H9 (cell line): ENCODE data around the gene SIL1. TPM values are rescaled to one million over a fixed set of nuclear protein-coding genes. Genes with fewer than 3 reads are reported as not detected.

ENCODE experiments used
- DNase-seq: peaks from one replicate; pipeline ENCODE4 v3.0.0-alpha.2; 2017
- H2AFZ ChIP-seq: one replicate; pipeline ENCODE4 v1.6.1; 2013; ENCODE audit warnings: mild to moderate bottlenecking, low read length, control low read depth, moderate library complexity
- H2AK5ac ChIP-seq: 2 replicates; pipeline ENCODE4 v1.6.1; 2013; ENCODE audit warnings: low read length, control low read depth, mixed read lengths; ENCODE audit not compliant: insufficient read length
- H2BK120ac ChIP-seq: one replicate; pipeline ENCODE4 v1.6.1; 2013; ENCODE audit warnings: low read depth, mild to moderate bottlenecking, low read length, control low read depth, inconsistent platforms; ENCODE audit not compliant: poor library complexity, severe bottlenecking
- H2BK12ac ChIP-seq: 2 replicates; pipeline ENCODE4 v1.6.1; 2013; ENCODE audit warnings: low read length, control low read depth, mixed read lengths, low read depth; ENCODE audit not compliant: insufficient read length
- H2BK15ac ChIP-seq: 2 replicates; pipeline ENCODE4 v1.6.1; 2013; ENCODE audit warnings: low read depth, low read length, control low read depth
- H2BK20ac ChIP-seq: one replicate; pipeline ENCODE4 v1.6.1; 2013; ENCODE audit warnings: low read depth, mild to moderate bottlenecking, low read length, control low read depth, inconsistent platforms; ENCODE audit not compliant: poor library complexity, severe bottlenecking
- H2BK5ac ChIP-seq: 2 replicates; pipeline ENCODE4 v1.6.1; 2013; ENCODE audit warnings: low read length, control low read depth, mixed read lengths; ENCODE audit not compliant: insufficient read length
- H3K14ac ChIP-seq: 2 replicates; pipeline ENCODE4 v1.6.1; 2013; ENCODE audit warnings: low read length, control low read depth; ENCODE audit not compliant: insufficient read depth
- H3K18ac ChIP-seq: 2 replicates; pipeline ENCODE4 v1.6.1; 2013; ENCODE audit warnings: low read depth, mild to moderate bottlenecking, mixed read lengths, low read length, control low read depth; ENCODE audit not compliant: insufficient read length
- H3K23ac ChIP-seq: 2 replicates; pipeline ENCODE4 v1.6.1; 2013; ENCODE audit warnings: low read length, control low read depth, mixed read lengths, low read depth; ENCODE audit not compliant: insufficient read length
- H3K23me2 ChIP-seq: 2 replicates; pipeline ENCODE4 v1.6.1; 2013; ENCODE audit warnings: low read depth, mild to moderate bottlenecking, mixed read lengths, low read length, control low read depth; ENCODE audit not compliant: insufficient read length, poor library complexity, severe bottlenecking
- H3K27ac ChIP-seq: 2 replicates; pipeline ENCODE4 v1.5.1; 2013; ENCODE audit warnings: low read length, control low read depth, mixed read lengths, low read depth; ENCODE audit not compliant: insufficient read length
- H3K27me3 ChIP-seq: 2 replicates; pipeline ENCODE4 v1.6.1; 2013; ENCODE audit warnings: low read length, control low read depth, inconsistent platforms; ENCODE audit not compliant: insufficient read depth
- H3K4ac ChIP-seq: 2 replicates; pipeline ENCODE4 v1.6.1; 2013; ENCODE audit warnings: low read depth, mild to moderate bottlenecking, control low read depth, inconsistent platforms, low read length, moderate library complexity
- H3K4me1 ChIP-seq: 2 replicates; pipeline ENCODE4 v1.6.1; 2013; ENCODE audit warnings: low read length, control low read depth, inconsistent platforms; ENCODE audit not compliant: insufficient read depth
- H3K4me2 ChIP-seq: 2 replicates; pipeline ENCODE4 v1.6.1; 2013; ENCODE audit warnings: low read length, control low read depth, mixed read lengths; ENCODE audit not compliant: insufficient read length, insufficient read depth
- H3K56ac ChIP-seq: 2 replicates; pipeline ENCODE4 v1.6.1; 2013; ENCODE audit warnings: low read depth, mild to moderate bottlenecking, mixed read lengths, low read length, control low read depth; ENCODE audit not compliant: insufficient read length
- H3K79me1 ChIP-seq: 2 replicates; pipeline ENCODE4 v1.6.1; 2013; ENCODE audit warnings: low read depth, mild to moderate bottlenecking, moderate library complexity, low read length, control low read depth, inconsistent platforms; ENCODE audit not compliant: insufficient read depth, poor library complexity, severe bottlenecking
- H3K79me2 ChIP-seq: 2 replicates; pipeline ENCODE4 v1.6.1; 2013; ENCODE audit warnings: low read length, control low read depth, inconsistent platforms; ENCODE audit not compliant: insufficient read depth
- H3K9ac ChIP-seq: 2 replicates; pipeline ENCODE4 v1.6.1; 2013; ENCODE audit warnings: low read length, control low read depth, mixed read lengths; ENCODE audit not compliant: insufficient read length; ENCODE audit errors: extremely low read depth
- H3K9me3 ChIP-seq: one replicate; pipeline ENCODE4 v1.6.1; 2013; ENCODE audit warnings: low read depth, low read length, inconsistent platforms; ENCODE audit not compliant: control insufficient read depth
- H3T11ph ChIP-seq: one replicate; pipeline ENCODE4 v1.6.1; 2013; ENCODE audit warnings: mild to moderate bottlenecking, low read length, control low read depth, inconsistent platforms
- H4K20me1 ChIP-seq: one replicate; pipeline ENCODE4 v1.6.1; 2013; ENCODE audit not compliant: control insufficient read depth, insufficient read length, insufficient read depth
- H4K5ac ChIP-seq: 2 replicates; pipeline ENCODE4 v1.6.1; 2013; ENCODE audit warnings: low read depth, mild to moderate bottlenecking, mixed read lengths, low read length, control low read depth; ENCODE audit not compliant: insufficient read length
- H4K8ac ChIP-seq: replicated peaks from 2 replicates; pipeline ENCODE4 v1.6.1; 2013; ENCODE audit warnings: low read length, control low read depth, mixed read lengths, low read depth; ENCODE audit not compliant: insufficient read length
- H4K91ac ChIP-seq: 2 replicates; pipeline ENCODE4 v1.6.1; 2013; ENCODE audit warnings: low read depth, mild to moderate bottlenecking, moderate library complexity, mixed read lengths, low read length, control low read depth; ENCODE audit not compliant: insufficient read length
- H3K27ac Mint-ChIP-seq, 3 experiments: 2 replicates in 2 of 3; 3 replicates in 1 of 3; pipeline ENCODE4 v1.8.0; 2020 to 2021; ENCODE audit warnings: mixed read lengths in 3 of 3, mild to moderate bottlenecking in 1 of 3, moderate library complexity in 1 of 3
- H3K27me3 Mint-ChIP-seq: 2 replicates; pipeline ENCODE4 v1.8.0; 2021; ENCODE audit warnings: low read depth, mild to moderate bottlenecking, moderate library complexity, mixed read lengths
- H3K36me3 Mint-ChIP-seq, 3 experiments: 2 replicates in 2 of 3; 3 replicates in 1 of 3; pipeline ENCODE4 v1.8.0; 2020 to 2021; ENCODE audit warnings: low read depth in 3 of 3, mixed read lengths in 3 of 3; ENCODE audit not compliant: insufficient read depth in 1 of 3
- H3K4me1 Mint-ChIP-seq, 2 experiments: 2 replicates each; pipeline ENCODE4 v1.8.0; 2020; ENCODE audit warnings: mixed read lengths in 2 of 2
- H3K4me3 Mint-ChIP-seq, 2 experiments: 2 replicates in 1 of 2; 3 replicates in 1 of 2; pipeline ENCODE4 v1.8.0; 2020 to 2021; ENCODE audit warnings: mild to moderate bottlenecking in 2 of 2, mixed read lengths in 2 of 2, moderate library complexity in 1 of 2
- H3K9me3 Mint-ChIP-seq, 2 experiments: 2 replicates in 1 of 2; 3 replicates in 1 of 2; pipeline ENCODE4 v1.8.0; 2020; ENCODE audit warnings: mild to moderate bottlenecking in 2 of 2, mixed read lengths in 2 of 2, moderate library complexity in 1 of 2
- CTCF ChIP-seq: fragments of 200-600 bp; sonication (generic); conservative IDR thresholded peaks from 3 replicates; pipeline ENCODE4 v1.8.0; 2021; ENCODE audit warnings: antibody characterized with exemption, mild to moderate bottlenecking
- WGBS: extraction: QIAGEN DNeasy Blood & Tissue Kit; methylation state at CpG from one replicate; pipeline ENCODE4 v1.1.7; 2013; ENCODE audit warnings: missing lambda C conversion rate, low lambda C conversion rate, mixed read lengths; ENCODE audit not compliant: insufficient read length; ENCODE audit errors: extremely low coverage; 5-methylcytosine and 5-hydroxymethylcytosine counted together
- total RNA-seq: library from RNA; stranded (reverse); gene quantifications from 2 replicates; pipeline ENCODE4 v1.2.1, GENCODE V29; 2021

SIL1 gene
- total RNA-seq, 1 experiment from 2014 or later, result 10.6 TPM

- no peak overlapping the region for H3K4ac ChIP-seq
- H3K18ac ChIP-seq, result no peak overlapping the region
- H3K9me3 ChIP-seq, result no peaks in the 10 kb centered on the region
- no peak overlapping the region for H4K5ac ChIP-seq
- no peaks in the 10 kb centered on the region for H4K20me1 ChIP-seq
- H2BK5ac ChIP-seq, result no peak overlapping the region
- H3K4me1 Mint-ChIP-seq, result peaks cover 16 to 33% of the 10 kb centered on the region in 2 experiments
- H3K79me1 ChIP-seq, result no peaks in the 10 kb centered on the region
- no peak overlapping the region for H2BK12ac ChIP-seq
- no peaks in the 10 kb centered on the region for H3K36me3 Mint-ChIP-seq
- no peak overlapping the region for H2AK5ac ChIP-seq
- no CpG with 5 or more reads among the region's 1 CpG for WGBS
- H2BK15ac ChIP-seq, result no peak overlapping the region
- H3K4me1 ChIP-seq, result 0 out of 2 replicates have a peak, but pooled peaks cover 4% of the 10 kb centered on the region
- no peak overlapping the region for H3K14ac ChIP-seq
- H3K27ac ChIP-seq, result no peak overlapping the region
- no peak overlapping the region for H3T11ph ChIP-seq
- no peaks in the 10 kb centered on the region for H3K79me2 ChIP-seq
- H3K56ac ChIP-seq, result no peak overlapping the region
- no peak overlapping the region for H2BK20ac ChIP-seq
- H3K9me3 Mint-ChIP-seq, result no peaks in the 10 kb centered on the region
- H2AFZ ChIP-seq, result no peak overlapping the region
- no peak overlapping the region for H2BK120ac ChIP-seq
- no peak overlapping the region for H4K8ac ChIP-seq
- H3K27me3 Mint-ChIP-seq, result no peaks in the 10 kb centered on the region; the same call in 1 of the 2 replicates
- H4K91ac ChIP-seq, result no peak overlapping the region
- no peak overlapping the region for H3K9ac ChIP-seq
- no peak for TF ChIP-seq CTCF
- no peak overlapping the region for H3K4me2 ChIP-seq
- H3K23ac ChIP-seq, result no peak overlapping the region
- no peak overlapping the region for H3K4me3 Mint-ChIP-seq
- no peaks in the 10 kb centered on the region for H3K23me2 ChIP-seq
- DNase-seq, result no peak
- 0 out of 7 replicates have a peak overlapping the region, but pooled peaks of 1 of the 3 experiments have one; percentile 46 for H3K27ac Mint-ChIP-seq
- H3K27me3 ChIP-seq, result no peaks in the 10 kb centered on the region
Measured at GRCh38 chr5:139062910-139063663, 135.1 kb downstream of the SIL1 start.
